Adrenal gland (tissue), 5 donors: ENCODE measurements around the gene LGI2.

ENCODE experiments used
- CTCF ChIP-seq, 6 experiments: fragments of 450-650 bp in 4 of 6; fragments of 200-600 bp in 2 of 6; sonication (generic) in 1 of 6; IDR thresholded peaks; 1 replicate in 5 of 6; 2 replicates in 1 of 6; pipeline versions ENCODE4 v1.5.1 to v1.8.0; 2016 to 2021; ENCODE audit warnings: antibody characterized with exemption in 6 of 6, mild to moderate bottlenecking in 2 of 6, moderate library complexity in 1 of 6
- POLR2A ChIP-seq, 2 donors: fragments of 450-650 bp; IDR thresholded peaks; one replicate each; pipeline ENCODE4 v1.6.1; 2017; ENCODE audit warnings: antibody characterized with exemption in 2 of 2, mild to moderate bottlenecking in 2 of 2, moderate library complexity in 1 of 2
- donor health status: DM: no; HTN: no; CAD: no.

GRCh38 chr4:25002681-25003080, 28.1 kb downstream of the LGI2 start:
- TF ChIP-seq POLR2A (IDR thresholded peaks at IDR 0.05): no peak
- TF ChIP-seq CTCF (IDR thresholded peaks at IDR 0.05): no peak
